ENCODE measurements around the gene KCNJ3. TPM values are rescaled to one million over a fixed set of nuclear protein-coding genes. Genes with fewer than 3 reads are reported as not detected.
A peak's percentile ranks its signal among the peaks of the same experiment; 100 is the strongest.

KCNJ3 gene, protein sequence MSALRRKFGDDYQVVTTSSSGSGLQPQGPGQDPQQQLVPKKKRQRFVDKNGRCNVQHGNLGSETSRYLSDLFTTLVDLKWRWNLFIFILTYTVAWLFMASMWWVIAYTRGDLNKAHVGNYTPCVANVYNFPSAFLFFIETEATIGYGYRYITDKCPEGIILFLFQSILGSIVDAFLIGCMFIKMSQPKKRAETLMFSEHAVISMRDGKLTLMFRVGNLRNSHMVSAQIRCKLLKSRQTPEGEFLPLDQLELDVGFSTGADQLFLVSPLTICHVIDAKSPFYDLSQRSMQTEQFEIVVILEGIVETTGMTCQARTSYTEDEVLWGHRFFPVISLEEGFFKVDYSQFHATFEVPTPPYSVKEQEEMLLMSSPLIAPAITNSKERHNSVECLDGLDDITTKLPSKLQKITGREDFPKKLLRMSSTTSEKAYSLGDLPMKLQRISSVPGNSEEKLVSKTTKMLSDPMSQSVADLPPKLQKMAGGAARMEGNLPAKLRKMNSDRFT
- total RNA-seq, result 1 to 10 TPM in 1 of 2 donors, under 1 TPM in 1; 0.71 to 1.7 TPM
- 0.30 TPM for polyA plus RNA-seq (ENCODE audit: insufficient read depth, low read depth, low replicate concordance)
- long read RNA-seq, donor 1, result 0 reads
- long read RNA-seq, donor 2, result 0 reads

DNA sequence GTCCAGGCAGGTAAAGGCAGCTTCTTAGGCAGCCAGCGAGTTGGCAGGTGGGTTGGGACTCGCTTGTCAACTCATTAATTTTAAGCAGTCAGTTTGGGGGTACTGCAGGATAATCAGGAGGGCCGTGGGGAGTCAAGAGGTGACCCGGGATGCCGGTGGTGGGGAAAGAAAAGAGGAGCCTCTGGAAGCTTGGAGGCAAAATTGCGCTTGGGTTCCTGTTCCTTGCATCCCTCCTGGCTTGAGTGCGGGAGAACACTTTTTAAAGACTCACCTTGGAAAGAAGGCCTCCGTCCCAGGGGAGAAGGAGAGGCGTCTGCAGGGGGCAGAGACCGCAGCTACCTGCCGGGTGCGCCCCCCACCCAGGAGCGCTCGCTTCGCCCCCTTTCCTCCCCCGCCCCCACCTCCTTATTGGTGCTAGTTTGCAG is at the start of gene KCNJ3:
Gene KCNJ3 (plus strand): TSS at position 400 of the 425 bp plus-strand sequence. CDS start 81 bp downstream, outside the sequence.
- Histone ChIP-seq H3K4me3 (peak within 1 kb of the TSS; percentile 36 to 60), H3K36me3 (ENCODE audit: low read depth, missing control alignments) (no peaks in the 10 kb centered on the region), H3K4me1 (peaks cover 4% of the 10 kb centered on the region), H3K27ac (peak within 1 kb of the TSS; percentile 4 to 14), H3K27me3 (no peaks in the 10 kb centered on the region), H3K9me3 (no peaks in the 10 kb centered on the region)
- TF ChIP-seq, protein P1, sequence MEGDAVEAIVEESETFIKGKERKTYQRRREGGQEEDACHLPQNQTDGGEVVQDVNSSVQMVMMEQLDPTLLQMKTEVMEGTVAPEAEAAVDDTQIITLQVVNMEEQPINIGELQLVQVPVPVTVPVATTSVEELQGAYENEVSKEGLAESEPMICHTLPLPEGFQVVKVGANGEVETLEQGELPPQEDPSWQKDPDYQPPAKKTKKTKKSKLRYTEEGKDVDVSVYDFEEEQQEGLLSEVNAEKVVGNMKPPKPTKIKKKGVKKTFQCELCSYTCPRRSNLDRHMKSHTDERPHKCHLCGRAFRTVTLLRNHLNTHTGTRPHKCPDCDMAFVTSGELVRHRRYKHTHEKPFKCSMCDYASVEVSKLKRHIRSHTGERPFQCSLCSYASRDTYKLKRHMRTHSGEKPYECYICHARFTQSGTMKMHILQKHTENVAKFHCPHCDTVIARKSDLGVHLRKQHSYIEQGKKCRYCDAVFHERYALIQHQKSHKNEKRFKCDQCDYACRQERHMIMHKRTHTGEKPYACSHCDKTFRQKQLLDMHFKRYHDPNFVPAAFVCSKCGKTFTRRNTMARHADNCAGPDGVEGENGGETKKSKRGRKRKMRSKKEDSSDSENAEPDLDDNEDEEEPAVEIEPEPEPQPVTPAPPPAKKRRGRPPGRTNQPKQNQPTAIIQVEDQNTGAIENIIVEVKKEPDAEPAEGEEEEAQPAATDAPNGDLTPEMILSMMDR (IDR thresholded peaks at IDR 0.05), result no peak
- 0 to 1% methylated on average over 8 to 16 of the region's 16 CpGs for WGBS, 2 donors
- no peak for DNase-seq
- intact Hi-C loops (cut with DNase I; ENCODE audit: low total_unique reads), result no loop called here

DNA sequence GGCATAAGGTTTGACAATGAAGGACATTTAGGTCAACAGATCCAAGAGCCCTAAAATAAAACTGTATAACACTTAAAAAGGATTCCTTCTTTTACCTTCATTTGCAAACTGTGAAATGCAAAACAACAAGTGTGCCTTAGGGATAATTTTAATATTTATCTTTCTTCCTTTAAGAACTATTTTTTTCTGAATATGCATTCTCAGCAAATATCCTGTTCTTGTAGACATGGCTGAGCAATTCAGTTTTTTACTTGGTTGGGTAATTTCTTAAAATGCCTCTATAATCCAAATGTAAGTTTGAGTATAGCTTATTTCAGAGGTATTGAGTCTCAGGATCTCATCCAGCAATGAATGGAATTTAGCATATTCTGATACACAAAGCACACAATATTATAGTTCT is 43.0 kb upstream of the KCNJ3 start:
- DNase-seq, result no peak
- intact Hi-C loops (cut with DNase I; ENCODE audit: low total_unique reads), result no loop called here
- no peaks in the 10 kb centered on the region for H3K27me3 ChIP-seq
- H3K36me3 ChIP-seq (ENCODE audit: low read depth, missing control alignments), result no peaks in the 10 kb centered on the region
- H3K4me1 ChIP-seq, result no peaks in the 10 kb centered on the region
- H3K4me3 ChIP-seq, result no peak overlapping the region
- TF ChIP-seq, protein P1 (IDR thresholded peaks at IDR 0.05), result no peak
- no peak for TF ChIP-seq POLR2A (IDR thresholded peaks at IDR 0.05)
- H3K27ac ChIP-seq, result no peak overlapping the region
- H3K9me3 ChIP-seq, result no peaks in the 10 kb centered on the region

DNA sequence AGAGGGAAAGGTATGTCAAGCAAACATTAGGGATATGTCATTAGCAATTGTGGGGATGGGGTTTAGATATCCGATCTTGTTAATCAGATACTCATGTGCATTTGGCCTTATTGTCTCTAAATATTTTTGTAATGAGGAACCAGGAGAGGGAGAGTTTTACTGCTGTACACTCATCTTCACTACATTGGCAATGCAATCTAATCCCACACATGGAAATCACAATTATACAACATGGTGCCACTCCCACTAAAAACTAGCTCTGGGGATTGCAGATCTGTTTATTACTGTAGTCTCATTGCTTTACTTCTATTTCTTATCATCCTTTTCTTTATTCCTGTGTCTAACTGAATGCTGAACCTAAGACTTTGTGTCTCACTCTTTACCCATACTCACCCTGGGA is 39.6 kb upstream of the KCNJ3 start:
- H3K27ac ChIP-seq, result no peak overlapping the region
- H3K36me3 ChIP-seq (ENCODE audit: low read depth, missing control alignments), result no peaks in the 10 kb centered on the region
- DNase-seq, result no peak
- H3K27me3 ChIP-seq, result no peaks in the 10 kb centered on the region
- intact Hi-C loops (cut with DNase I; ENCODE audit: low total_unique reads), result no loop called here
- no peak for TF ChIP-seq POLR2A (IDR thresholded peaks at IDR 0.05)
- TF ChIP-seq, protein P1 (IDR thresholded peaks at IDR 0.05), result no peak
- H3K4me3 ChIP-seq, result no peak overlapping the region
- no peaks in the 10 kb centered on the region for H3K9me3 ChIP-seq
- no peaks in the 10 kb centered on the region for H3K4me1 ChIP-seq
- WGBS, 2 donors, result 94 to 97% methylated on average over 1 of the region's 1 CpG

DNA sequence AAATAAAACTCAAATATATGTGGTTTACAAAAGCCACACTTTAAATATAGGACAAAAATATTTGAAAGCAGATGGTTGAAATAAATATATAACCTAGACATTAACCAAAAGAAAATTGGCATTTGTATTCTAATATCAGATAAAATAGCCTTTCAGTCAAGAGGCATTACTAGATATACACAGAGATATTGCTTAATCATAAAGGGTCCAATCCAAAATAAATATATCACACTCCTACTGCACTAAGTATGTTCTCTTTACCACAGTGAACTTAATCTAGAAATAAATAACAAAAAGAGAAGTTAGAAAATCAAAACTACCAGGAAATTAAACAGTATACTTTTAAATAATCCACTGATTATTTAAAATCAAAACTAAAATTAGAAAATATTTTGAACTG is 34.2 kb upstream of the KCNJ3 start:
- no peaks in the 10 kb centered on the region for H3K36me3 ChIP-seq (ENCODE audit: low read depth, missing control alignments)
- no peak overlapping the region for H3K27ac ChIP-seq
- H3K4me3 ChIP-seq, result no peak overlapping the region
- no peaks in the 10 kb centered on the region for H3K27me3 ChIP-seq
- TF ChIP-seq POLR2A (IDR thresholded peaks at IDR 0.05), result no peak
- TF ChIP-seq, protein P1 (IDR thresholded peaks at IDR 0.05), result no peak
- DNase-seq, result no peak
- H3K4me1 ChIP-seq, result no peaks in the 10 kb centered on the region
- H3K9me3 ChIP-seq, result no peaks in the 10 kb centered on the region
- intact Hi-C loops (cut with DNase I; ENCODE audit: low total_unique reads), result no loop called here
